ENCODE measurements around the gene RNF181. TPM values are rescaled to one million over a fixed set of nuclear protein-coding genes. Genes with fewer than 3 reads are reported as not detected.
"Not testable (repeated sequence)": the region's sequence is repeated elsewhere in the genome, so short reads cannot be mapped to it uniquely, and the experiment has no call there.

Gene RNF181
- total RNA-seq, 2 donors from 2014 or later: 128 to 163 TPM

GRCh38 chr2:85601771-85602475 lies 6.4 kb downstream of the RNF181 start:
- no peak for DNase-seq (ENCODE audit: low spot score in 2 of 2)
- Mint-ChIP-seq H3K36me3 (no peaks in the 10 kb centered on the region), H3K9me3 (no peaks in the 10 kb centered on the region), H3K27ac (peak overlapping the region; percentile 70 to 73)
- ATAC-seq: peak; percentile 34

- DNase-seq (ENCODE audit: low spot score in 2 of 2) (peak; percentile 74 to 83), ATAC-seq (peak; percentile 86 to 97)
- peak within 1 kb of the TSS; percentile 70 to 73 for H3K27ac Mint-ChIP-seq
- H3K9me3 Mint-ChIP-seq: no peaks in the 10 kb centered on the region
- H3K36me3 Mint-ChIP-seq: no peaks in the 10 kb centered on the region
These were observed 7.1 kb downstream of the RNF181 start, which contains the start of gene TMEM150A for GRCh38 chr2:85602476-85603234. Gene TMEM150A, minus strand, starts transcription at chr2:85602698. Its CDS starts 750 bp downstream, at chr2:85601948.

- not testable (repeated sequence) for ATAC-seq; H3K36me3 Mint-ChIP-seq; H3K27ac Mint-ChIP-seq; H3K9me3 Mint-ChIP-seq; DNase-seq (ENCODE audit: low spot score in 2 of 2)
These were observed 8.5 kb downstream of the RNF181 start for GRCh38 chr2:85604133-85604444.

- ATAC-seq (no peak), DNase-seq (ENCODE audit: low spot score in 2 of 2) (no peak)
- Mint-ChIP-seq H3K27ac (no peak overlapping the region), H3K9me3 (no peaks in the 10 kb centered on the region), H3K36me3 (peaks cover 5% of the 10 kb centered on the region in 2 donors)
These were observed 9.2 kb downstream of the RNF181 start for GRCh38 chr2:85604568-85605339.

GRCh38 chr2:85605406-85606115 lies 10.0 kb downstream of the RNF181 start:
- peaks cover 5% of the 10 kb centered on the region in 2 donors for H3K36me3 Mint-ChIP-seq
- no peak for ATAC-seq
- no peak overlapping the region for H3K27ac Mint-ChIP-seq
- no peaks in the 10 kb centered on the region for H3K9me3 Mint-ChIP-seq
- DNase-seq (ENCODE audit: low spot score in 2 of 2): no peak

- Mint-ChIP-seq H3K27ac (no peak overlapping the region), H3K9me3 (no peaks in the 10 kb centered on the region), H3K36me3 (peaks cover 6% of the 10 kb centered on the region in 2 donors)
- DNase-seq (ENCODE audit: low spot score in 2 of 2) (no peak), ATAC-seq (no peak)
These were observed 10.5 kb downstream of the RNF181 start for GRCh38 chr2:85606116-85606455.

GRCh38 chr2:85607268-85608215 lies 12.0 kb downstream of the RNF181 start:
- H3K36me3 Mint-ChIP-seq: peaks cover 11% of the 10 kb centered on the region in 2 donors
- no peaks in the 10 kb centered on the region for H3K9me3 Mint-ChIP-seq
- peak overlapping the region in 1 of 2 donors; percentile 30 for H3K27ac Mint-ChIP-seq
- ATAC-seq: no peak
- no peak for DNase-seq (ENCODE audit: low spot score in 2 of 2)

- Mint-ChIP-seq H3K9me3 (no peaks in the 10 kb centered on the region), H3K27ac (peak overlapping the region; percentile 91 to 99), H3K36me3 (peaks cover 16% of the 10 kb centered on the region in 2 donors)
- DNase-seq (ENCODE audit: low spot score in 2 of 2) (no peak), ATAC-seq (peak in 1 of 2 donors; percentile 8)
These were observed 15.7 kb downstream of the RNF181 start for GRCh38 chr2:85611217-85611704.

GRCh38 chr2:85611705-85612587 lies 16.4 kb downstream of the RNF181 start, which contains the start of gene C2orf68:
Gene C2orf68, minus strand, starts transcription at chr2:85612066. Its CDS starts 82 bp downstream, at chr2:85611984.
- peak; percentile 78 to 80 for ATAC-seq
- peaks cover 17% of the 10 kb centered on the region in 2 donors for H3K36me3 Mint-ChIP-seq

GRCh38 chr2:85613717-85614515 lies 18.4 kb downstream of the RNF181 start:
- peaks cover 14 to 17% of the 10 kb centered on the region in 2 donors for H3K36me3 Mint-ChIP-seq
- peak overlapping the region in 1 of 2 donors; percentile 91 for H3K27ac Mint-ChIP-seq
- no peak for DNase-seq (ENCODE audit: low spot score in 2 of 2)
- no peaks in the 10 kb centered on the region for H3K9me3 Mint-ChIP-seq
- ATAC-seq: no peak

More at GRCh38 chr2:85611705-85612587, 16.4 kb downstream of the RNF181 start, which contains the start of gene C2orf68:
- H3K27ac Mint-ChIP-seq: peak within 1 kb of the TSS; percentile 91 to 99
- H3K9me3 Mint-ChIP-seq: no peaks in the 10 kb centered on the region
- DNase-seq (ENCODE audit: low spot score in 2 of 2): peak; percentile 87 to 89

- H3K9me3 Mint-ChIP-seq; ATAC-seq; H3K27ac Mint-ChIP-seq; DNase-seq (ENCODE audit: low spot score in 2 of 2): not testable (repeated sequence)
- H3K36me3 Mint-ChIP-seq: peaks cover 17 to 18% of the 10 kb centered on the region in 2 donors
These were observed 19.2 kb downstream of the RNF181 start for GRCh38 chr2:85614757-85615156.

- Mint-ChIP-seq H3K9me3 (no peaks in the 10 kb centered on the region), H3K36me3 (peaks cover 17 to 18% of the 10 kb centered on the region in 2 donors), H3K27ac (peak overlapping the region in 1 of 2 donors; percentile 93)
- no peak for DNase-seq (ENCODE audit: low spot score in 2 of 2)
- ATAC-seq: no peak
These were observed 19.8 kb downstream of the RNF181 start for GRCh38 chr2:85615413-85615728.

- DNase-seq (ENCODE audit: low spot score in 2 of 2); ATAC-seq; H3K9me3 Mint-ChIP-seq: not testable (repeated sequence)
- Mint-ChIP-seq H3K27ac (peak overlapping the region; percentile 15 to 93), H3K36me3 (peaks cover 11 to 12% of the 10 kb centered on the region in 2 donors)
These were observed 22.2 kb downstream of the RNF181 start for GRCh38 chr2:85617723-85618122.

GRCh38 chr2:85619617-85620016 lies 24.1 kb downstream of the RNF181 start:
- no peak for ATAC-seq
- no peak overlapping the region for H3K27ac Mint-ChIP-seq
- no peaks in the 10 kb centered on the region for H3K9me3 Mint-ChIP-seq

More at GRCh38 chr2:85619617-85620016, 24.1 kb downstream of the RNF181 start:
- peaks cover 16 to 24% of the 10 kb centered on the region in 2 donors for H3K36me3 Mint-ChIP-seq
- no peak for DNase-seq (ENCODE audit: low spot score in 2 of 2)
